COLO668 (cell line): ENCODE data around the gene ANKRD39.
"Not testable (repeated sequence)": the region's sequence is repeated elsewhere in the genome, so short reads cannot be mapped to it uniquely, and the experiment has no call there.

Source experiments
- DNase-seq: peaks from one replicate; lab custom pipeline; 2025; ENCODE audit not compliant: unreplicated experiment; lab: John Stamatoyannopoulos, UW

ANKRD39 gene

GRCh38 chr2:96810783-96811192 lies 47.0 kb downstream of the ANKRD39 start:
- no peak for DNase-seq

DNA sequence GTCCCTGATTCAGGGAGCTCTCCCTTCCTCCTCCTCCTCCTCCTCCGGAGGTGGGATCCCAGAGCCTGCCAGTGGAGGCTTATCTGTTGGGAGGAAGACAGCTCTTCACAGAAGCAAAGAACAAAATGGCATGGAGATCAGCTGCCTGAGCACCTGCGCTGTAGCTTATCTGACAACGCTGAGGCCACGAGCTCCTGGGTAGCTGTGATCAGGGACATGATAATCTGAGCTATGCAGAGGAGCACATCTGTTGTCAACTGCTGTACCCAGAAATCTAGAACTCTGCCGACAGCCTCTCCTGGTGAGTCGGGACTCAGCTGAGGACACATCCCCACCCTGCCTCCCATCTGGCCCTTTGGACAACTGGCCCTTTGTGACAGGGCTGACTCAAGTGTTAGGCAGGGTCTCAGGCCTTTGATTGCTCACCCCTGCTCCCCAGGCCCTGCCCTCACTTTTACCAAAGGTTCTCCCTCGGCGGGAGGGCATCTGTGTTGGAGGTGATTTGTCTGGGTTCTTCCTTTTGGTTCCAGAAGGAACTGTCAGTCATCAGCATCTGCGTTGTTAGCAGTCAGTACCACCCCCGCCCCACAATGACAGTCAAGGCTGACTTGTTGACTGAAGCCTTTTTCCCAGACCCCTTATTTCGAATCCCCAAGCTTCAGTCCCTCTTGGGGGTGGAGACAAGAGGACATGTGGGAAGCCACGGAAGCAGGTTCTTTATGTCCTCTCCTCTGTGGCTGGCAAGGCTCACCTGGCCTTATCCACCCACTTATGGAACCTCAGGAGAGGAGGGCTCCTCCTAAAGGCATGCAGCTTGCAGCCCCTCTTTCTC lies 47.6 kb downstream of the ANKRD39 start:
- no peak for DNase-seq

DNA sequence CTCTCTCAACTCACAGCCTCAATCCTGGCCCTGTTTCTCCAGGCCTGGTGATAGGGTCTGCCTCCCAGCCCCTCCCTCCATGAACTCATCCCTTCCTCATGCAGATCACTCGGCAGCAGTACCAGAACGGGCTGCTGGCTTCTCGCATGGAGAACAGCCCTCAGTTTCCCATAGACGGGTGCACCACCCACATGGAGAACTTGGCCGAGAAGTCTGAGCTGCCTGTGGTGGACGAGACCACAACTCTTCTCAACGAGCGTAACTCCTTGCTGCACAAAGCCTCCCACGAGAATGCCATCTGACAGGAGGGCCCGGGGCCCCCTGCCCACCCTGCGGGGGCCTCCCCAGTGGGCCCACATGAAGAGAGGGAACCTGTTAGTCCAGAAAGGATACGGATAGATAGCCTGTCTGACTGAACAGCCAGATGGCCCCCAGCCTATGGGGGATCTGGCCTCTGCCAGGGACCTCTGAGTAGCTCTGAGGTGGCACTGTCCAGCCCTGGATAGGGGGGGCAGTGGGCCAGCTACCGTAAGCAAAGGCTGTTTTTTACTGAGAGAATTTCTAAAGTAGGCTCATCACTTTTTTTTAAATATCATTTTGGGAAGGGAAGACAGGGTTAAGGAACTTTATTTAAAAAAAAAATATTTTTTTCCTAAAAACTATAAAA lies 48.5 kb downstream of the ANKRD39 start:
- no peak for DNase-seq

DNA sequence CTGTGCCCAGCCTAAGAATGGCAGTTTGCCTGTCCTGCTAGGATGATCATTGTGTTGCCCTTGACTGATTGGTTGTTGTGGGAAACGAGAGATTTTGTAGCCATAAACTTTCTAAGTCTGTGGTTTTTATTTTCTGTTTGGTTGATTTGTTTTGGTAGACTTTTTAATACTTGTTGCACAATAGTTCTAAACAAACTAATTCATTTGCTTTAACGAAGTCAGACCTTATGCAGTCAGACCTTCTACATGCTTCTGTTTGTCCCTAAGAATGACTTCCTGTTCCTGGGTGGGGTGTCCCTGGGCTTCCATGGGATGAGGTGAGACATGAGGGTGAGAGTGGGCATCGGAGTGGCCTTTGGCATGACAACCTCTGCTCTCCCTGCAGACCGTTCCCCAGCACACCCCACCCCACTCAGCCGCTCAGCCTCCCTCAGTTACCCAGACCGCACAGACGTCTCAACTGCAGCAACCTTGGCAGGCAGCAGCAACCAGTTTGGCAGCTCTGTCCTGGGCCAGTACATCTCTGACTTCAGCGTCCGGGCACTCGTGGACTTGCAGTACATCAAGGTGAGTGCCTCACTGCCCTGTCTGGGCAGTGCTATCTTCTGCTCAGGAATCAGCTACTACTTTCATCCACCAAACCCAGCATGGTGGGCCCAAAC lies 49.5 kb downstream of the ANKRD39 start:
- no peak for DNase-seq

- DNase-seq = no peak
These were observed 50.7 kb downstream of the ANKRD39 start for GRCh38 chr2:96807127-96807471.

GRCh38 chr2:96806468-96807126 lies 51.2 kb downstream of the ANKRD39 start:
- no peak for DNase-seq

DNA sequence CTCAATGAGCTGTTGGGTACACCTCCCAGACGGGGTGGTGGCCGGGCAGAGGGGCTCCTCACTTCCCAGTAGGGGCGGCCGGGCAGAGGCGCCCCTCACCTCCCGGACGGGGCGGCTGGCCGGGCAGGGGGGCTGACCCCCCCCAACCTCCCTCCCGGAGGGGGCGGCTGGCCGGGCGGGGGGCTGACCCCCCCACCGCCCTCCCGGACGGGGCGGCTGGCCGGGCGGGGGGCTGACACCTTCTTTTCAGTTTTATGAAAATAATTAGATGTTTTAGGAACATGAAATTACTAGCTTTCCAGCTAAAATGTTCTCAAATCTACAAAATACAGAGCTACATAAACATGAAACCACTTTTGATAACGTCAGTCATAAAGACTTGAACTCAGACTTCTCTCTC lies 51.9 kb downstream of the ANKRD39 start:
- not testable (repeated sequence) for DNase-seq

DNA sequence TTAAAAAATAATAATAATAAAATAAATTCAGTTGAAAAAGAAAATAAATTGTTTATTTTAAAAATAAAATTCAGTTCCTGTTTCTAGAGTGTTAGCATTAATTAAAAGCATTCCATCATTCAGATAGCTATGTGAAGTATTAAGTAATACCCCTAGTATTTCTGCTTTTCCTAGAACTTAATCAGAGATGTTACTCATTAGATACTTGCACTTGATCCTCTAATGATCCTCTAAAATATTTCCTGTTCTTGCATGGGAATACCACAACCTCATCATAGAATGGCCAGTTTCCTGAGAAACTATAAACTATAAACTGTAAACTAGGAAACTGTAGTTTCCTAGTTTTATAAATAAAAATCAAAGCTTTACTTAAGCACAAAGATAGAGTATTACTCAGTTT lies 52.8 kb downstream of the ANKRD39 start:
- no peak for DNase-seq

DNA sequence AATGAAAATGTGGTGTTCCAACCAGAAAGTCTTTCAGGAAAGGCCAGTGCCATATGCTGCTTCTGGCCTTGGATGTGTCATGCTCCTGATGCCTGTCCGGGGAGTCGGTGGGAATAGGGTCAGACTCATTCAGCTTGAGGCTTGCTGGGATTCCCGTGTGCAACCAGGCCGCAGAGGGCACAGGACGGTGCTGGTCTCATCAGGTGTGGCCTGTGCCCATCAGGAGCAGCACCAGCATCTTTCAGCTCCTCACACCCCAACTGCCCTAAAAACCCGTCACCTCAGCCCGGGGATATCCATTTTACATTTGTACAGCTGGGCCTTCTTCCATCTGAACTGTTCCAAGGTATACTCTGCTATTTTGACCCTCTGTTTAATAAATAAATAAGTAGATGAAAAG lies 55.1 kb downstream of the ANKRD39 start:
- DNase-seq = no peak

DNA sequence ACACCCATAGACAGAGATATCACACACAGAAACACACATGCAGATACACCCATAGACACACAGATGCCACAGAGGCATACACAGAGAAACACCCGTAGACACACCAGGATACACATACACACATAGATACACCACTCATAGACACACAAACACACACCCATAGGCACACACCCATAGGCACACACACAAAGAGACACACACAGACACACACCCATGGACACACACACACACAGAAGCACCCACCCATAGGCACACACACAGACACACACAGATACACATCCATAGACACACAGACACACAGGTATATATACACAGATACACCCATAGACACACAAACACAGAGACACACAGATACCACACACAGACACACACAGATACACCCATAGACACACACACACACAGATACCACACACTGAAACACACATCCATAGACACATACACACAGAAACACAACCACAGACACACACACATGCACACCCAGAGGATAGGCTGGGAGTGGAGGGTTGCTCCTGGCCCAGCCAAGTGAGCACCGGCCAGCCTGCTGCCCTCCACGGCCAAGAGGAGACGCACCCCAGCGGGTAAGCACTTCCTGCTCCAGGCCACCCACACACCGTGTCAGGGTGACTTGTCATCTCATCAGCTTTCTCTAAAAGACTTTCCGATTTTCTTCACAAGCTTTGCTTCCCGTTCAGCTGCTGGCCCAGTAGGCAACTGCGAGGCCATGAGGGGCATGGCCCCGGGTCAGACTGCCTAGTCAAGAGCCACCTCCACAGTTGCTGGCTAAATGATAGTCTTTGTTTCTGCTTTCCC lies 55.8 kb downstream of the ANKRD39 start:
- DNase-seq = no peak

GRCh38 chr2:96801005-96801785 lies 56.6 kb downstream of the ANKRD39 start:
- DNase-seq = peak; percentile 64

GRCh38 chr2:96800061-96801004 lies 57.5 kb downstream of the ANKRD39 start:
- DNase-seq = no peak

DNA sequence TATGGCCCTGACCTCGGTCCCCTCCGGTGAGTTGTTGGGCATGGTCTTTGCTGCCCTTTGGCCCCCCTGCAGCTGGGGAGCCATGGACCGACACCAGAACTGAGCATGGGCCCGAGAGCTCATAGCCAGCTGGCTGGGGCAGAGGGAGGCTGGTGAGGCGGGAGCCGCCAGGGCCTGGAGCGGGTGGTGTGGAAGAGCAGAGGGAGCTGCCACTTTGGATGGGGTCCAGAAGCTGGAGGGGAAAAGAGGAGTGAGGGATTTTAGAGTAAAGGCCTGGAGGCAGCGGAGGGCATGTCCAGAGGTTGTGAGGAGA lies 58.2 kb downstream of the ANKRD39 start:
- no peak for DNase-seq

- DNase-seq = no peak
These were observed 58.8 kb downstream of the ANKRD39 start for GRCh38 chr2:96798733-96799622.
